Spinal cord (tissue), 10 donors: ENCODE measurements around the gene FGL2. TPM values are rescaled to one million over a fixed set of nuclear protein-coding genes. Genes with fewer than 3 reads are reported as not detected.
"Not testable (repeated sequence)": the region's sequence is repeated elsewhere in the genome, so short reads cannot be mapped to it uniquely, and the experiment has no call there.

Experiments
- DNase-seq, 6 donors: peaks; one replicate each; pipeline versions ENCODE4 v3.0.0 to v3.0.0-alpha.2; 2013 to 2015; ENCODE audit warnings: low spot score in 6 of 6, low read depth in 4 of 6
- H3K27ac ChIP-seq: one replicate; pipeline ENCODE4 v1.5.1; 2013; ENCODE audit warnings: low read depth, low read length, control low read depth
- H3K27me3 ChIP-seq: one replicate; pipeline ENCODE4 v1.6.1; 2013; ENCODE audit warnings: low read length; ENCODE audit not compliant: control insufficient read depth, insufficient read depth
- H3K36me3 ChIP-seq: one replicate; pipeline ENCODE4 v1.6.1; 2013; ENCODE audit warnings: low read length; ENCODE audit not compliant: control insufficient read depth, insufficient read depth
- H3K4me1 ChIP-seq: one replicate; pipeline ENCODE4 v1.6.1; 2013; ENCODE audit warnings: low read length; ENCODE audit not compliant: control insufficient read depth, insufficient read depth
- H3K4me3 ChIP-seq: one replicate; pipeline ENCODE4 v1.5.1; 2013; ENCODE audit warnings: low read depth, low read length, control low read depth
- H3K9me3 ChIP-seq: one replicate; pipeline ENCODE4 v1.6.1; 2013; ENCODE audit warnings: low read length; ENCODE audit not compliant: control insufficient read depth, insufficient read depth
- WGBS: methylation state at CpG from one replicate; pipeline ENCODE4 v1.1.5; 2013; ENCODE audit warnings: missing lambda C conversion rate; ENCODE audit not compliant: insufficient coverage; 5-methylcytosine and 5-hydroxymethylcytosine counted together
- polyA plus RNA-seq, 2 donors: library from polyadenylated mRNA; unstranded; fragments of 120-200 nt; gene quantifications; one replicate each; pipeline ENCODE4 v1.2.1, GENCODE V29; 2013; ENCODE audit not compliant: insufficient read length in 2 of 2
- total RNA-seq, 2 donors: library from RNA; depleted of rRNA in 1 of 2; stranded (reverse); fragments of 120-200 nt in 1 of 2; fragments of >200 nt in 1 of 2; gene quantifications; one replicate each; pipeline versions ENCODE4 v1.2.3 to v1.2.4, GENCODE V29; 2013 to 2014
- donor health status: healthy.

The FGL2 gene
- total and polyA plus RNA-seq, 4 donors = 3.9 to 135 (median 69.6) TPM

DNA sequence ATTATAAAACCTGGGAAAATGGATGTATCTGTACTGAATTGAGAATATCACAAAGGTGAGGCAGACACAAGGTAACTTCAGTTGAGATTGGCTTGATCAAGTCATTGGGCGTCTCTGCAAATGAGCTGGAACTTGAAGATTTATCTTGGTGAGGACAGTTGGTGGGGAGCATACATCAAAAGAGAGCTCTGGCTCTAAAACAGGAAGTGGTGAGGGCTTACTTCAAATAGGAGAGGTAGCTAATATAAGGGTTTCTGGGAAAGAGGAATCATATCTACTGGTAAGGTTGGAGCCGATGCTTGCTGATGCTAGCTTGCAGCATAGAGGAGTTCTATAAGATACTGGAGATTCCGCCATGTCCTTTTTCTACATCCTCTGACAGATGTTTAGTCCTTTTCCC is 39.9 kb upstream of the FGL2 start:
- peaks cover 4% of the 10 kb centered on the region for H3K4me1 ChIP-seq
- DNase-seq = no peak
- no peak overlapping the region for H3K27ac ChIP-seq
- H3K27me3 ChIP-seq = no peaks in the 10 kb centered on the region
- H3K36me3 ChIP-seq = peaks cover 4% of the 10 kb centered on the region
- H3K9me3 ChIP-seq = no peaks in the 10 kb centered on the region
- no peak overlapping the region for H3K4me3 ChIP-seq
- 100% methylated on average over 1 of the region's 3 CpGs for WGBS

DNA sequence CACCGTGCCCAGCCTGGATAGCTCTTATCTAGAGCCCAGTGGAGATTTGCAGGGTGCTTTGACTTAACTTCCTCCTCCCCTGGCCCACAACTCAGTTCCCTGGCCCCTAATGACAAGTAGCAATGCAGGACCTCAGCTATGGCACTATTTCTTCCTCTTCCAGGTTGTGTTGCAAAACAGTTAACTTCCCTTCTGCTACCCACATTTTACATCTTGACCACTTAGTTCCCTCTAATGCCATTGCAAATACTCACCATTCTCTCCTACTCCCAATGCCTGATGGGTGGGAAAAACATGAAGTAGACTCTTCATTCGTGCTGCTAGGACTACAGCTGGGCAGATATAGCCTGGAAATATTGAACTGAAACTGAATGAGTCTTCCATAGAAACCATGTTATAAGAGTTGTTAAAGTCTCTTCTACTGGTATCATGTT is 39.1 kb upstream of the FGL2 start:
- H3K4me1 ChIP-seq = peaks cover 4% of the 10 kb centered on the region
- H3K27ac ChIP-seq = no peak overlapping the region
- no peaks in the 10 kb centered on the region for H3K9me3 ChIP-seq
- no peak for DNase-seq
- H3K36me3 ChIP-seq = peaks cover 4% of the 10 kb centered on the region
- H3K27me3 ChIP-seq = no peaks in the 10 kb centered on the region
- 88% methylated on average over 1 of the region's 2 CpGs for WGBS
- no peak overlapping the region for H3K4me3 ChIP-seq

DNA sequence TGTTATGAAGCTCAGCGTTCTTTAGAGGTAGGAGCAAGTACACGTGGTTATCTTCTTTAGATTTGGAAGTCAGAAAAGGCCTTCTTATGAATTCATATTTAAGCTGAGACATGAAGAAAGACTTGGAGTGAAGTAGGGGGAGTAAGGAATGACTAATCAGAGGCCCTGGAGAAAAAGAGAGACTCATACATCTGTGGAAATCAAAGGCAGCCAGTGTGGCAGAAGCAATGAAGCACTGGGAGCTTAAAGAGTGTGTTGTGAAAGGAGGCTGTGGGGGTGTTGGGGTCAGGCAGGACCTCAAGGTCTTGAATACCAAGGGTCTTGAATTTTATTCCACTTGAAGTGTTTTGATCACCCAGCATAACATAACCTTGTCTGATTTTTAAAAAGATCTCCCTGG is 35.7 kb upstream of the FGL2 start:
- Histone ChIP-seq H3K27ac (no peak overlapping the region), H3K9me3 (peaks cover 2% of the 10 kb centered on the region), H3K4me3 (no peak overlapping the region), H3K27me3 (no peaks in the 10 kb centered on the region), H3K4me1 (peaks cover 4% of the 10 kb centered on the region), H3K36me3 (peaks cover 4% of the 10 kb centered on the region)
- no peak for DNase-seq
- WGBS = 100% methylated on average over 2 of the region's 2 CpGs

DNA sequence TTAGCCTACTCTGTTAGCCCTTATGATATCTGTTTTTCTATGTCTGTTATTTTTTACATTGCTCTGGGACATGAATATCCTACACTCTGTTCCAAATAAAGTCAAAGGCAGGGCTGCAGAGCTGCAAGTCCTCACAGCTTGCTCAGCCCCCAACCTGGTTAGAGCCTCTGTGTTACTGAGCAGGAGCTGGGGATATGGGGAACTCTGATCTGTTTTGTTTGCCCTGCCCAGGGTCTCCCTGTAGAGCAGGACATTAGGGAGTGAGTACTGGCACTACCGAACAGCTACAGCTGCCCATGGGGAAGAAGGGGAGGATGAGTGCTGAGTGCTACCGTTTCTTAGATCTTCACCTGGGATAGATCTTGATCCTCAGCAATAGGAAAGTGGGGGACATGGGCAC is 32.8 kb upstream of the FGL2 start:
- no peak overlapping the region for H3K27ac ChIP-seq
- H3K4me1 ChIP-seq = no peaks in the 10 kb centered on the region
- no peak overlapping the region for H3K4me3 ChIP-seq
- no peaks in the 10 kb centered on the region for H3K27me3 ChIP-seq
- WGBS = 60% methylated on average over 2 of the region's 2 CpGs
- no peak for DNase-seq
- peaks cover 3% of the 10 kb centered on the region for H3K9me3 ChIP-seq
- H3K36me3 ChIP-seq = peaks cover under 1% of the 10 kb centered on the region

DNA sequence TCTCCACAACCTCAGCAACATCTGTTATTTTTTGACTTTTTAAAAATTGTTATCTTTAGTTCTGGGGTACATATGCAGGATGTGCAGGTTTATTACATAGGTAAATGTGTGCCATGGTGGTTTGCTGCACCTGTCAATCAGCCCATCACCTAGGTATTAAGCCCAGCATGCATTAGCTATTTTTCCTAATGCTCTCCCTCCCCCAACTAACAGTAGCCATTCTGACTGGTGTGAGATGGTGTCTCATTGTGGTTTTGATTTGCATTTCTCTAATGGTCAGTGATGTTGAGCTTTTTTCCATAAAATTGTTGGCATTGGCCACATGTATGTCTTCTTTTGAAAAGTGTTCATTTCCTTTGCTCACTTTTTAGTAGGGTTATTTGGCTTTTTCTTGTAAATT is 29.2 kb upstream of the FGL2 start:
- not testable (repeated sequence) for H3K36me3 ChIP-seq, H3K4me3 ChIP-seq, DNase-seq, H3K9me3 ChIP-seq, H3K27me3 ChIP-seq, H3K4me1 ChIP-seq, H3K27ac ChIP-seq

DNA sequence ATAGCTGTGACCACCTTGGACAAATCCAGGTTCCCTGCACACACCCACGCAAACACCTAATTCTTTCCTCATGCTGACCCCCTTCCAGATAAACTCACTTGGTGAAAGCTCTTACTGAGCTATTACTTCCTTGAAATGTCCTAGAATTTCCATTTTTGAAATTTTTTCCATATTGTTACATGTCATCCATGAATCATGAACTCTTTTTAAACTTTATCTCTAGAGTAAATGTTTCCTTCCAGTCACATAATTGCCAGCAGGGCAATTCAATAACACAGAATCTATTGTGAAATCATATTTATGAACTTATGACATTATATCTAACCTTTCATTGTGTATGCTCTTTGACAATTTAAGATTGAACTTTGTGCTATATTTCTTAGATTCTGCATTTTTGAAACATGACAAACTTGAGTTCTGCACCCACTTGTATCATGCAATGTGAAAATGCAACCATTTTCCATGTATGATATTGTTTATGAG is 26.8 kb upstream of the FGL2 start:
- Histone ChIP-seq H3K36me3 (no peaks in the 10 kb centered on the region), H3K4me3 (no peak overlapping the region), H3K4me1 (no peaks in the 10 kb centered on the region), H3K27me3 (no peaks in the 10 kb centered on the region), H3K27ac (no peak overlapping the region), H3K9me3 (peaks cover 3% of the 10 kb centered on the region)
- 100% methylated on average over 1 of the region's 1 CpG for WGBS
- DNase-seq = no peak

DNA sequence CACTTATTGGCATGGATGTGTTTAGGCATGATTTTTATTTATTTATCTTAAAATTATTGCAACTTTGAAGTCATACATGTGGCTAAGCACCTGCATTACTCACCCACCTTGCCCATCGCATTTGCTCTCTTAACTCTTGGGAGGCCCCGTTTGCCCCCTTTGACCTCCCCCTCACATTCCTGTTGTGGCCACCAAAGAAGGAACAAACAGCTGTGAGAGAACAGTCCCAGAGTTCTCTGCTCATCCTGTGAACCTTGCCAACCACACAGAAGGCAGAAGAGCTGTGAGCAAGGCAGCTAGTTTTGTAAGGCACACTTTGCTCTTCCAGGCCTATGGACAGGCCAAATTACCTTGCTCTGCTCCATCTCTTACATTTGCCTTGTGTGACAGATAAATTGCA is 23.6 kb upstream of the FGL2 start:
- peaks cover 2% of the 10 kb centered on the region for H3K9me3 ChIP-seq
- no peak overlapping the region for H3K27ac ChIP-seq
- H3K4me1 ChIP-seq = no peaks in the 10 kb centered on the region
- 67% methylated on average over 2 of the region's 2 CpGs for WGBS
- no peaks in the 10 kb centered on the region for H3K36me3 ChIP-seq
- DNase-seq = no peak
- no peak overlapping the region for H3K4me3 ChIP-seq
- H3K27me3 ChIP-seq = no peaks in the 10 kb centered on the region

DNA sequence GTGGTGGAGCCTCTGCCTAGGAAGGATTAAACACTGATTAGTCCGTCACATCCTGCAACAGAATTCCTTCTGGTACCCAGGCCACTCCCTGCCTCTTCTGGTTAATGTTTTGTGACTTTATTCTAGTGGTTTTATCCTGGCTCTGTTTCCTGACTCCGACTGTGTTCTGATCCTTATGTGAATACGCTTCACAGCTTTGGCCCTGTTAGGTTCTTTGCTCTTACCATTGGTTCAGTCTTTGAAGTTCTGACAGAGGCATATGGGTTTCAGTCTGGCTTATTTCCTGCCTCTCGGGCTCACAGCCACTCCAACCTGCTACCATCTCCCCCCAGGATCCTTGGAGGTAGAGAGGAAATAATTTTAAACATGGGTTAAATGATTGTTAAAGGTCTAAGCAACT is 23.2 kb upstream of the FGL2 start:
- Histone ChIP-seq H3K4me1 (no peaks in the 10 kb centered on the region), H3K9me3 (peaks cover 2% of the 10 kb centered on the region), H3K27me3 (no peaks in the 10 kb centered on the region), H3K36me3 (no peaks in the 10 kb centered on the region), H3K4me3 (no peak overlapping the region), H3K27ac (no peak overlapping the region)
- no peak for DNase-seq
- WGBS = 95% methylated on average over 3 of the region's 4 CpGs

DNA sequence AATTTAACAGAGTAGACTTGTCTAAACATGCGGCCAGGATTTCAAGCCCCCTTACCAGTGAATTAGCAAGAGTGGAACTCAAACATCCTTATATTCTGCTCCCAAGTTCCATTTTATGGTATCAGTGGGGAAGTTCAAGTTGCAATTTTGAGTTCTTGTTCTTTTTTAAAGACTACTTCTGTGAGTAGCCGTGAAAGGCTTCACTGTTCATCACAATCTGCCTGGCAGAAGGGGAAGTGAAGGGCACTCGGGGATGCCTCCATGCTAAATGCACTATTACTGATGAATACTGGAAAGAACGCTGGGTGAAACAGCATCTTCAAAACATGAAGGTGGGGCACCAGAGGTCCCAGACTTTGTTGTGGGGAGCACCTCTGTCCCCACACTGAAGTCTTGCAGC is 22.4 kb upstream of the FGL2 start:
- Histone ChIP-seq H3K36me3 (no peaks in the 10 kb centered on the region), H3K27me3 (no peaks in the 10 kb centered on the region), H3K27ac (no peak overlapping the region), H3K4me3 (no peak overlapping the region), H3K4me1 (no peaks in the 10 kb centered on the region), H3K9me3 (peaks cover 2% of the 10 kb centered on the region)
- WGBS = 86% methylated on average over 3 of the region's 4 CpGs
- no peak for DNase-seq

DNA sequence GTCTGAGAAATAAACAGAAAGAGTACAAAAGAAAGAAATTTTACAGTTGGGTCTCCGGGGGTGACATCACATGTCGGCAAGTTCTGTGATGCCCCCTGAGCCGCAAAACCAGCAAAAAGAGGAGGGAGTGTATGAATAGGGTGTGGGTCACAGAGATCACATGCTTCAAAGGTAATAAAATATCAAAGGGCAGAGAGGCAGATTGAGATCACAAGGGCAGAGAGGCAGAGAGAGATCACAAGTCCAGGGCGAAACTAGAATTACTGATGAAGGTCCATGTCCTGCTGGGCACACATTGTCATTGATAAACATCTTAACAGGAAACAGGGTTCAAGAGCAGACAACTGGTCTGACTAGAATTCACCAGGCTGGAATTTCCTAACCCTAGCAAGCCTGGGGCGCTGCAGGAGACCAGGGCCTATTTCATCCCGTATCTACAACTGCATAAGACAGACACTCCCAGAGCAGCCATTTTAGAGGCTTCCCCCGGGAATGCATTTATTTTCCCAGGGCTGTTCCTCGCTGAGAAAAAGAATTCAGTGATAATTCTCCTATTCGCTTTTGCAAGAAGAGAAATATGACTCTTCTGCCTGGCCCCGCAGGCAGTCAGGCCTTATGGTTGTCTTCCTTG is 20.2 kb upstream of the FGL2 start:
- H3K27ac ChIP-seq, H3K9me3 ChIP-seq, H3K4me1 ChIP-seq, DNase-seq, H3K36me3 ChIP-seq, H3K27me3 ChIP-seq, H3K4me3 ChIP-seq: not testable (repeated sequence)
- 92% methylated on average over 10 of the region's 10 CpGs for WGBS
